Skin epidermis (tissue), 12 donors: ENCODE results near the gene UBE2QL1.
A peak's percentile ranks its signal among the peaks of the same experiment; 100 is the strongest.

Source experiments
- H3K27ac ChIP-seq, 21 experiments: fragments of 200-600 bp; sonication (generic) in 11 of 21; one replicate each; pipeline ENCODE4 v1.5.0; 2020; ENCODE audit warnings: mild to moderate bottlenecking in 3 of 21, inconsistent platforms in 2 of 21, moderate library complexity in 2 of 21
- H3K4me3 ChIP-seq, 7 experiments: fragments of 200-600 bp; sonication (generic) in 2 of 7; one replicate each; pipeline ENCODE4 v1.5.0; 2020; ENCODE audit warnings: inconsistent platforms in 2 of 7, mild to moderate bottlenecking in 2 of 7, moderate library complexity in 1 of 7

The UBE2QL1 gene

DNA sequence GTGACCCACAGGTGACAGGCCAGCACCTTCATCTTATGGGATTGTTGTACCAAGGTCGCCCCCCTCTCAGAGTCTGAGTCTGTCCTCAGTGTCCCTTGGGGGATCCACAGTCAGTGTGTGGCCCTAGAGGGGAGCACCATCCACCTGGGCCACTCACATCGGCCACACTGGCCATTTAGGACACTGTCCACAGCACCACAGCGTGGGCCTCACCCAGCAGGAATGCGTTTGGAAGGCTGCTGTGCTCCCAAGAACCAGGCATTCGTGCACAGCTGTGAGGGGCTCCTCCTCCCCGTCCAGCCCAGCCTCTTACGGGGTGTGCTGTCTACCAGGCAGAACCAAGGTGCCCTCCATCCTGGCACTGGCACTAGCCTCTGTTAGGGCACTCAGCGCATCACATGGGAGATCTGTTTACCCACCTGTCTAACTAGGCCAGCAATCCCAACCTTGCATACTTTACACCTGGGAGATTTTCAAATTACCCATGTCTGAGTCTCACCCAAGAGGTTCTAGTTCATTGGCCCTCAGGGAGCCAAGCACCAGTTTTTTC, 24.5 kb upstream of the UBE2QL1 start:
- H3K27ac ChIP-seq, result no peak overlapping the region
- no peak overlapping the region for H3K4me3 ChIP-seq

DNA sequence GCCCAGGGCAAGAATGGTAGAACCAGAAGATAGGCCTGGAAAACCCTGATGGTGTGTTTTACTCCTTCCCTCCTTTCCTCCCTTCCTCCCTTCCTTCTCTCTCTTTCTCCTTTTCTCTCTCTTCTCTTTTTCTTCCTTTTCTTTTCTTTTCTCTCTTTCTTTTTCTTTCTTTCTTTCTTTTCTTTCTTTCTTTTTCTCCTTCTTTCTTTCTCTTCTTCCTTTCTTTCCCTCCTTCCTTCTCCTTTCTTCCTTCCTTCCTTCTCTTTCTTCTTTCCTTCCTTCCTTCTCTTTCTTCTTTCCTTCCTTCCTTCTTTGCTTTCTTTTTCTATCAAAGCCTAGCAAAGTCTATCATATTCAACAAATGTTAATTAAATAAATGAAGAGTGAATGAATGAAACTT, 24.0 kb upstream of the UBE2QL1 start:
- Histone ChIP-seq H3K4me3 (no peak overlapping the region), H3K27ac (no peak overlapping the region)

DNA sequence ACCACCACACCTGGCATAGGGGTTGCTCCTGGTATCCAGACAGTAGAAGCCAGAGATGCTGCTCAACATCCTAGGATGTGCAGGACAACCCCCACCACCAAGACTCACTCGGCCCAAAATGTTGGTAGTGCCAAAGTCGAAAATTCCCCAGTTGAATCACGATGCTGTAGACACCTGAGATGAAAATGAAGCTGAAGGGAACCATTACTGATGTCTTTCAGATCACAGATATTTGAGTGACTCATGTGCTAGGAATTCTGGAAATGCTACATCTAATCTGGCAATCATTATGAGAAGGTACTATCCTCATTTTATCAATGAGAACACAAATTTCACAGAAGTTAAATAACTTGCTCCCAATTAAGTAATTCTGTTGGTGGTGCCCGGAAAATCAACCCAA, 21.0 kb upstream of the UBE2QL1 start:
- Histone ChIP-seq H3K4me3 (no peak overlapping the region), H3K27ac (no peak overlapping the region)

DNA sequence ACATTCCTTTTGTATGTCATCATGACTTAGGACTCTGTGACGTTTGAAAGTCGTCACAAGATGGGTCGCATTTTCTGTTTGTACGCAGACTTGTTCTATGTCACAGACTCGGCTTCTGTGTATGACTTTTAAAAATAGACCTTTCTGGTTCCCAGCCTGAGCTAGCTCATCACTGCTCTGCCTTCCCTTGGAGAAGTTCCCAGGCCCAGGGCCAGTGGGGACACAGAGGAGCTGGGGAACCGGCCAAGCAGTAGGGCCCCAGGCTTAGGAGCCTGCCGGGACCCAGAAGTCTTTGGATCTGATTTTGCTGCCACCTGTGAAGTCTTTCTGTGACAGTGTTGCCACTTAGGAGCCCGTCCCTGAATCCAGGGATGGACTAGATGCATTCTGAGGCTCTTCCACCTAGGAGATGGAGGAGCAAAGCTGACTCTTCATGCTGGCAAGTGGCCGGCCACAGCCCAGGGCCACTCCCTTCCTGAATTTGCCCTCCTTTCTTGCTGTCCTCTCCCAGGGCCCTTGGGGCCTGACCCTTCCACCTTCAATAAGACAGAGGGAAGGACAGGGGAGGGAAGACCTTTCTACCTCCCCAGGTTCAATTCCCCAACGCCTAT, 18.1 kb upstream of the UBE2QL1 start:
- H3K4me3 ChIP-seq, result no peak overlapping the region
- no peak overlapping the region for H3K27ac ChIP-seq

DNA sequence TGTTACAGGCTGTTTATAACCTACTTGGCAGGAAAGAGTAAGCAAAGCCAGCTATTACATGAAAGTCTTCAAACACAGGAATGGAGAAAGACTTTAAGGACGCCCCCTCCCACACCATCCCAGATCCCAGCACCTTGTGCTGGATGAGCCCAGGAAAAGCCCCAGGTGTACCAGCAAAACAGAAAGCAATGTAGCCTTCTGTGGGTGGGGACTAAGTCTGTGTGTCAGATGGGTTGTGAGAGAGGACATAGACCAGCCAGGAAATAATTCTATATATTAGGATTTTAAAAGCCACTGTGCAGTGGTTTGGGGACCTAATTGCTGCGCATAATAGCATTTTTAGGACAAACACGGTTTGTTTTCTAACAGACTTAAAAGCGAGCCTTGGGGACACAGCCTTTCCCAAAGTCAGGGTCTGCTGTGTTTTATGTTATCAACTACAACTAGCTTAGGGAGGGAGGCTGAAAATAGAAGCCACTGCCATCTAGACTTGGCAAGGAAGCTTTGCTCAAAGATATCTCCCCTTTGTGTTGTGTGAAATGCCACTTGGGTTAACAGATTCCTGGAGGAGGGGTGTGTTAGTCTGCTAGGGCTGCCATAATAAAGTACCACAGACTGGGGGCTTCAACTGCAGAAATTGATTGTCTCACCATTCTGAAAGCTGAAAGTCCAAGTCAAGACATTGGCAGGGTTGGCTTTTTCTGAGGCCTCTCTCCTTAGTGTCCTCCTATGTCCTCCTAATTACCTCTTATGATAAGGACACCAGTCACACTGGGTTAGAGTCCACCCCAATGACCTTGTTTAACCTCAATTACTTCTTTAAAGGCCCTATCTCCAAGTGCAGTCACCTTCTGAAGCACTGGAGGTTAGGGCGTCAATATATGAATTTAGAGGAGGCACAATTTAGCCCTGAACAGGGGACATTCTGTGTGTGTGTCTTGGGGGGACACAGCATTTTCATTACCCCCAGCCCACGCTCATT, 17.2 kb upstream of the UBE2QL1 start:
- Histone ChIP-seq H3K27ac (no peak overlapping the region), H3K4me3 (no peak overlapping the region)

DNA sequence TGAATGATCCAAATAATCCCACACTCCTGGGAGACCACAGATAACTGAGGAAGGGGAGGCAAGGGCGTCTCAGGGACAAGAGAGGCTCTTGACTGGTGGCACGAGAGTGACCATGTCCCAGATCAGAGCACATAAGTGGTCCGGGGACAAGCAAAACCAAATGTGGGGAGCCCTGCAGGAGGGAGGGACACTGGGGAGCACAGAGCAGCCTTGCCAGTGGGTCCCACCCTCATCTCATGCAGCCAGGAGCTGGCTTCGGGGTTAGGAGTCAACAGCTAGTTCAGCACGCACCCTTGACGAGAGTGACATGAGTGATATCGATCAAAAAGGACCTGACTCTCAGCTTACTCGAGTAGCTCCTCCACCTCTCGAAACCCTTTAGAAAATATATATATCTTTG, 16.5 kb upstream of the UBE2QL1 start:
- Histone ChIP-seq H3K4me3 (no peak overlapping the region), H3K27ac (no peak overlapping the region)

DNA sequence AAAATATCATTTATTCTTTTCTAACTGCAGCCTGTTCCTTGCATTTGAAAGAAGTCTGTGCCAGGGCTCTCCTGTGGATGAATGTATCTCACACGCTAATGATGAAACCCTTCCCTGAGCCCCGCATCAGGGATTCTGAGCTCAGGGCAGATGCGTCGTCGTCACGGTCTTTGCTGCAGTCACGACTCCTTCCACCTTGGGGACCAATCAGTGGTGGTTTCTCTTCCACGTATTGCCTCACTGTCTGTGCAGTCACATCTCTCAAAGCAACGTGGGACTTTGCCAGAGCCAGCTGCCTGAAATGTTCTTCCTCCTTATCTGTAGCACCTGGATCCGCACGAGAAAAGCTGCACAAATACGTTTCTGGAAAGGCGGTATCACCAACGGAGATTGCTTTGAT, 13.9 kb upstream of the UBE2QL1 start:
- Histone ChIP-seq H3K27ac (no peak overlapping the region), H3K4me3 (no peak overlapping the region)

DNA sequence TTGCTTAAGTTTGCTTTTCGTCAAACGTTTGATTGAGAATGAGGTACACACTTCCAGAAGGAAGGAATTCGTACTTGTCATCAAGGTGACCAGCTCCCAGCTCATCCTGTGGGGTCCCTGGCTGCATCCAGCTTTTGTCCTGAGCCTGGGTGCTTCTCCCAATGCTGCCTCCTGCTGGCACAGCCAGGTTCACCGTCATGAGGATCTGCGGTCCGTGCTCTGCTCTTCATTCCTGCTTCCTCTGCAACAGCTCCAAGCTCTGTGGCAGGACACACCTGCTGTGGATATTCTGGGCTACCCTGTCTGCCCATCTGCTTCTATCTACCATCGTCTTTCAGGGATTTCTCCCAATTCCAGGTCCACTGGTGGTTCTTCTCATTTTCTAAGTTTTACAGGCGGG, 13.3 kb upstream of the UBE2QL1 start:
- Histone ChIP-seq H3K27ac (no peak overlapping the region), H3K4me3 (no peak overlapping the region)

DNA sequence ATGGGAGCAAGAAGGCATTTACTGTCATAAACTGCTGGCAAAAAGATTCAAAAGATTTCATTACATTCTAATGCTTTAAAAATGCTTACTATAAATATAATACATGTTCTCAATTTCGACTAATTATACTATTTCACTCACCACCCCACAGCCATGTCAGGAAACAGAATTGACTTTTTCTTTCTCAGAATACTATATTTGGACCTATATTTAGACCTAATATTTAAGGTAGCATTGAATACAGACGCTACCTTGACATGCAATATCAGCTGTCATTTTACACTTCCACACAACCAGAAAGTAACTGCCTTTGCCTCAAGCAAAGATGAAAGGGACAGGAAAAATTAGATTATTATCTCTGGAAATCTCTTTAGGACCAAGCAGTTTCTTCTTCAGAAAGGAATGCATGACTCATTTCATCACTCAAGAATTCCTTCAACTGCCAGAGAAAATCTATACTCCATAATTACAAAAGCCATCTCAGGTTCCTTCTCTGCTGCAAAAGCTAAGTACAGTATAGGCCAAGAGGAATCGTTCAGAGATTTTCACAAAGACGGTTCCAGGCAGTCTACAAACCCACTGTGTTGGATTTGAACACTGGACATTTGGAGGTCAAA, 11.8 kb upstream of the UBE2QL1 start:
- Histone ChIP-seq H3K27ac (no peak overlapping the region), H3K4me3 (no peak overlapping the region)

DNA sequence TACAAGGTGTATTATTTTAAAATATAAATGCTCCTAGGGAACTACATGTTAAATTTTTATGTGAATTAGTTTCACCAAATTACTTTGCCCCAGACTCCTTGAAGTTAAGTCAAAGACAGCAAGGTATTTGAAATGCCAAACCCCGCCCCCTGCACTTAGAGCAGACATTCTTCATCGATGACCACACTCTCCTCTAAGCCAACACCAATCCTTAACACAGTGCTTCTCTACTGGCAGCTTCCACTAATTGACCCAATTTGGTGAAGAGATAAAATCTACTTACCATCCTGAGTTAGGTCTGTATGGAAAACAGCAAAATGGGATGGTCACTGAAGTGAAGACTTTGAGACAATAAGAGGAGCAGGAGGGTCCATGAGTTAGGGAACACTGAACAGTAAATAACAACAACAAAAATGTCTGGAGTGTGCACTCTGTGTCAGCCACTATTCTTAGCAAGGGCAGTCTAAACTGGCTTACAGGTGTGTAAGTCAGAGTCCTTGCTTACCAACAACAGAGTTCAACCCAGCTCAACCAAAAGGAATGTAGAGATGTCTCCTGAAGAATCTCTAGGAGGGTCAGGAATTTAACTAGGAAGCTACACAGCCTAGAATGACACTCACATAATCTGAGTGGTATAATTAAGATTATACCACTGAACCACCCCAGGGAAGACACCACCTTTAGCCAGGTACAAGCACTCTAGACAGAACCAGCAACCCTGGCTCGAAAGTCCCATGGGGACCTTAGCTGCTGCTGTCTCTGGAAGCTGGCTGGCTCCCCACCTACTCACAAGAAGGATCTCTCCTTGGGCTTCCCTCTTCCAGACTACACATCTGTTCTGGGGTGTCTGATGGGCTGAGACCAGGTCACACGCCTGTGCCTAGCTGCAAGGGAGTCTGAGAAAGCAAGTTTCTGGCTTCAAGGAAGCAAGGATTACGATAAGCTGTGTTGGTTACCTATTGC, 8.8 kb upstream of the UBE2QL1 start:
- Histone ChIP-seq H3K27ac (no peak overlapping the region), H3K4me3 (no peak overlapping the region)

DNA sequence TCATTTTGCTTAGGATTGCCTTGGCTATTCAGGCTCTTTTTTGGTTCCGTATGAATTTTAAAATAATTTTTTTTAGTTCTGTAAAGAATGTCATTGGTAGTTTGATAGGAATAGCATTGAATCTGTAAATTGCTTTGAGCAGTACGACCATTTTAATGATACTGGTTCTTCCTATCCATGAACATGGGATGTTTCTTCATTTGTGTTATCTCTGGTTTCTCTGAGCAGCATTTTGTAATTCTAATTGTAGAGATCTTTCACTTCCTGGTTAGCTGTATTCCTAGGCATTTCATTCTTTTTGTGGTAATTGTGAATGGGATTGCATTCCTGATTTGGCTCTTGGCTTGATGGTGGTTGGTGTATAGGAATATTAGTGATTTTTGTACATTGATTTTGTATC, 6.3 kb upstream of the UBE2QL1 start:
- H3K27ac ChIP-seq, result no peak overlapping the region
- H3K4me3 ChIP-seq, result no peak overlapping the region

DNA sequence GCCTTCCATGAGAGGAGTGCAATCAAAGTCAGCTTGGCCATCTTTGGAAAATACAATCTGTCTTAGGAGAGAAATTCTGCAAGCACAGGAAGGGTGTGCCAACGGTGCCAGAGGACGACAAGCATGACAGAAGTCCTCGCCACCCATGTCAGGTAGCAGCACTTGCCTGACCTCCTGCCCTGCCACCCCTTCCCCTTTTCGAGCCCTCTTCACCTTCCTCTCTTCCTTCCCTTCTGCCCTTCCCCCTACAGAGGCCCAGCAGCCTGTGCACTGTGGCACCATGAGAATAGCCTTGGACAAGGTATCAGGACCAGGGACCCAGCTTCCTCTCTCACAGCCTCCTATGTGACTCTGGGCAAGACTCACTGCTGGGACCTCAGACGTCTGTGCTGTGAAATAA, 5.3 kb upstream of the UBE2QL1 start:
- H3K4me3 ChIP-seq, result no peak overlapping the region
- no peak overlapping the region for H3K27ac ChIP-seq

DNA sequence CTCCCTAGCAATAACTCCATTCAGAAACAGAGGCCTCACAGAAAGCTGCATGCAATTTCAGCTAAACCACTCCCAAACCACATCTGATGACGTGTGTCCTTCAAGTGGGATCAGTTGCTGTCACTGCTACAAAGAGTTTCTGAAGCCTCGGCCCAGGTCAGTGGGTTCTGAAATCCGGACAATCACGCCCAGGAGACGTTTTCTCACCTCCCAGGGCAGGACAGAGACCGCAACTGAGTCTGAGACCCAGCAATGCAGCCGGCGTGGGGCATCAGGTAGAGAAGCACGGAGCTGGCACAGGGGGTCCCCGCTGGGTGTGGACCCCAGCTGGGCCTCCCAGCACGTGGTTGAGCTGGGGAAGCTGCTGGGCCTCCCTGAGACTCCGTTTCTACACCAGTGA, 2.6 kb upstream of the UBE2QL1 start:
- no peak overlapping the region for H3K4me3 ChIP-seq
- H3K27ac ChIP-seq, result no peak overlapping the region

DNA sequence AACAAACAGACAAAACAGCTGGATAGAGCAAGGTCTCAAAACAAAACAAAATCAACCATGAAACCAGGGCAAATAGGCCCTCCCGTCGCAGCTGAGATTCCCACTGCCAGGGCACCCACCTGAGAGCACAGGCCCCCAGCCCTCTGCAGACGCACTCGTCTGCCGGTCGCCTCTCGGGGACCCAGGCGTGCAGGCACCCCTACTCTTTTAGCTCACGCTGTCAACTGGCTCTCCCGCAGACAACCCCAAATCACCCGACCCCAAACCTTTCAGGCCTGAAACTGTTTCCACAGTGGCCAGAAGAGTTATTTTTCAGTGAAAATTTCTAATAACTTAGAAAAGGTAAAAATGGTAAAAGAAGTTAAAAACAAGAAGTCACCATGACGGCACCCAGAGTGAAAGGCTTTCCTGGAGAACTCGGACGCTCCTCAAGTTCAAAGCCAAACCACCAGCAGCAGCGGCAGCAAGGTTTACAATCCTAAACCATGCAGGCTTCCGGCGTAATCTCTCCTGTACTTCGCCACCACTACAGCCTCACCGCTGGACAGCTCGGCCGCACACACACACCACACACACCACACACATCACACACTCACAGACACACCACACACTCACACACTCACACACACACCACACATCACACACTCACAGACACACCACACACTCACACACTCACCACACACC, 1.9 kb upstream of the UBE2QL1 start:
- Histone ChIP-seq H3K27ac (no peak overlapping the region), H3K4me3 (no peak overlapping the region)

DNA sequence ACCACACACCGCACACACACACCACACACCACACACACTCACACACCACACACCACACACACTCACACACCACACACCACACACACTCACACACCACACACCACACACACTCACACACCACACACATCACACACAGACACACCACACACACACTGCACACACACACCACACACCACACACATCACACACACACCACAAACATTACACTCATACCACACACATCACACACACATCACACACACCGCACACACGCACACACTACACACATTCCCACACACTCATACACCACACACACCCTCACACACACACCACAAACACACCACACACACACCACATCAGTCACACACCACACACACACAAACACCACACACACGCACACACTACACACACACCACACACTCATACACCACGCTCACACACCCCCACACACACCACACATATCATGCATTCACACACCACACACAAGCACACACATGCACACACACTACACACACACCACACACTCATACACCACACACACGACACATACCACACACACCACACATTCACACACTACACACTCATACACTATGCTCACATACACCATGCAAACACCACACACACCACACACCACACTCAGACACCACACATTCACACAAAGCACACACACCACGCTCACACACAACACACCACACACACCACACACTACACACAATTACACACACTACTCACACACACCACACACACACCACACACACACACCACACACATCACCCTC, 1.1 kb upstream of the UBE2QL1 start:
- no peak overlapping the region for H3K4me3 ChIP-seq
- H3K27ac ChIP-seq, result no peak overlapping the region

DNA sequence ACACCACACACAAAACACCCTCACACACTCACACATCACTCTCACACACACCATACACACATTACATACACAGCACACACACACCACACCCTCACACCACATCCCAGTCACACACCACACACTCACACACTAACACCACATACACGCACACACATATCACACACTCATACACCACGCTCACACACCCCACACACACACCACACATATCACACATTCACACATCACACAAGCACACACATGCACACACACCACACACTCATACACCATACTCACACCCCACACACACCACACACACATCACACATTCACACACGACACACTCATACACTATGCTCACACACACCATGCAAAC, 543 bp upstream of the UBE2QL1 start:
- peak overlapping the region in 3 of 7 experiments; percentile 21 to 54 (median 50) for H3K4me3 ChIP-seq

DNA sequence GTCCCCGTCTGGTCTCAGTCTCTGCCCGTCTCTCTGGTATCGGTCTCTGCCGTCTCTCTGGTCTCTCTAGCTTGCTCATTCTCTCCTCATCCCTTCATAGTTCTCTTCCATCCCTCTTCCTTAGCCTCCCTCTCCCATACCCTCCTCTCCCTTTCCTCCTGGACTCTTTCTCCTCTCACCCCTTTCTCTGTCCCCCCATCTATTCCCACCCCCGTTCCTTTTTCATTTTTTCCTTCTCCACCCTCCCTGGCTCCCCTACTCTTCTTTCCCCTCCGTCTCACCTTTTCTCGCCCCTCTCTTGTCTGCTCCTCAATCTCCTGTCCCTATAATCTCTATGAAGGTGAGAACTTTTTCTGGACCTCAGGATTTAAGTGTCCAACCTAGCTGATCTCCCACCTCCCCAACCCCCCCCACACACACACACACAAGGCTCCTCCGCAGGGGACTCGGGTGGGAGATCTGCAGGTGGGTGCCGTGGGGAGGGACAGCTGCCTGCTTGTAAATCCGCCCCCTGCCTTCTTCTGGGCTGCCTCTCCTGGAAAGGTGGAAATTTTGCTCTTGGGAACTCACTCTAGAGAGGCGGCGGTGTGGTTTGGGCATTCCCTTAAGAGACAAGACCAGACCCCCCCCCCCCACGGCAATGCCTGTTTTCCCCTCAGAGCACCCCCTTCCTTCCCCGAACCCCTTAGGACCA, 953 bp downstream of the UBE2QL1 start:
- Histone ChIP-seq H3K4me3 (peak overlapping the region; percentile 21 to 54 (median 38)), H3K27ac (peak overlapping the region in 1 of 21 experiments; percentile 7)

More for the DNA sequence above, 543 bp upstream of the UBE2QL1 start:
- no peak overlapping the region for H3K27ac ChIP-seq
